ENCODE results near the gene TAL1.
"Not testable (repeated sequence)": the region's sequence is repeated elsewhere in the genome, so short reads cannot be mapped to it uniquely, and the experiment has no call there.

The TAL1 gene

GRCh38 chr1:47232187-47232874 lies at the start of gene TAL1:
TSS of gene TAL1 (minus strand) at chr1:47232225. CDS start at chr1:47225888, 6,337 bp downstream.
- Histone ChIP-seq H3K4me3 (ENCODE audit: low read depth, low read length) (peak within 1 kb of the TSS; percentile 35), H3K36me3 (no peaks in the 10 kb centered on the region), H3K9me3 (ENCODE audit: severe bottlenecking) (no peaks in the 10 kb centered on the region), H3K27me3 (ENCODE audit: insufficient read depth, low read depth, severe bottlenecking) (peaks cover 64% of the 10 kb centered on the region), H3K27ac (no peak within 1 kb of the TSS)
- DNase-seq = peak; percentile 16
- TF ChIP-seq, protein P1, sequence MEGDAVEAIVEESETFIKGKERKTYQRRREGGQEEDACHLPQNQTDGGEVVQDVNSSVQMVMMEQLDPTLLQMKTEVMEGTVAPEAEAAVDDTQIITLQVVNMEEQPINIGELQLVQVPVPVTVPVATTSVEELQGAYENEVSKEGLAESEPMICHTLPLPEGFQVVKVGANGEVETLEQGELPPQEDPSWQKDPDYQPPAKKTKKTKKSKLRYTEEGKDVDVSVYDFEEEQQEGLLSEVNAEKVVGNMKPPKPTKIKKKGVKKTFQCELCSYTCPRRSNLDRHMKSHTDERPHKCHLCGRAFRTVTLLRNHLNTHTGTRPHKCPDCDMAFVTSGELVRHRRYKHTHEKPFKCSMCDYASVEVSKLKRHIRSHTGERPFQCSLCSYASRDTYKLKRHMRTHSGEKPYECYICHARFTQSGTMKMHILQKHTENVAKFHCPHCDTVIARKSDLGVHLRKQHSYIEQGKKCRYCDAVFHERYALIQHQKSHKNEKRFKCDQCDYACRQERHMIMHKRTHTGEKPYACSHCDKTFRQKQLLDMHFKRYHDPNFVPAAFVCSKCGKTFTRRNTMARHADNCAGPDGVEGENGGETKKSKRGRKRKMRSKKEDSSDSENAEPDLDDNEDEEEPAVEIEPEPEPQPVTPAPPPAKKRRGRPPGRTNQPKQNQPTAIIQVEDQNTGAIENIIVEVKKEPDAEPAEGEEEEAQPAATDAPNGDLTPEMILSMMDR (IDR thresholded peaks at IDR 0.05; ENCODE audit: low read depth, low read length) = no peak

- no peak for DNase-seq
- TF ChIP-seq, protein P1 (IDR thresholded peaks at IDR 0.05; ENCODE audit: low read depth, low read length) = no peak
- Histone ChIP-seq H3K27ac (no peak overlapping the region), H3K4me3 (ENCODE audit: low read depth, low read length) (no peak overlapping the region), H3K36me3 (peaks cover 67% of the 10 kb centered on the region), H3K27me3 (ENCODE audit: insufficient read depth, low read depth, severe bottlenecking) (no peaks in the 10 kb centered on the region), H3K9me3 (ENCODE audit: severe bottlenecking) (no peaks in the 10 kb centered on the region)
Measured at GRCh38 chr1:47280142-47280541, 48.1 kb upstream of the TAL1 start.

- H3K9me3 ChIP-seq (ENCODE audit: severe bottlenecking) = no peaks in the 10 kb centered on the region
- H3K4me3 ChIP-seq (ENCODE audit: low read depth, low read length) = no peak overlapping the region
- TF ChIP-seq, protein P1 (IDR thresholded peaks at IDR 0.05; ENCODE audit: low read depth, low read length) = no peak
- H3K27me3 ChIP-seq (ENCODE audit: insufficient read depth, low read depth, severe bottlenecking) = no peaks in the 10 kb centered on the region
- no peak overlapping the region for H3K27ac ChIP-seq
- H3K36me3 ChIP-seq = peaks cover 50% of the 10 kb centered on the region
- no peak for DNase-seq
Measured at GRCh38 chr1:47276850-47277249, 44.8 kb upstream of the TAL1 start.

GRCh38 chr1:47275811-47276210 lies 43.8 kb upstream of the TAL1 start:
- not testable (repeated sequence) for H3K27ac ChIP-seq; DNase-seq; H3K9me3 ChIP-seq (ENCODE audit: severe bottlenecking); H3K4me3 ChIP-seq (ENCODE audit: low read depth, low read length); H3K27me3 ChIP-seq (ENCODE audit: insufficient read depth, low read depth, severe bottlenecking)
- peaks cover 47% of the 10 kb centered on the region for H3K36me3 ChIP-seq

DNA sequence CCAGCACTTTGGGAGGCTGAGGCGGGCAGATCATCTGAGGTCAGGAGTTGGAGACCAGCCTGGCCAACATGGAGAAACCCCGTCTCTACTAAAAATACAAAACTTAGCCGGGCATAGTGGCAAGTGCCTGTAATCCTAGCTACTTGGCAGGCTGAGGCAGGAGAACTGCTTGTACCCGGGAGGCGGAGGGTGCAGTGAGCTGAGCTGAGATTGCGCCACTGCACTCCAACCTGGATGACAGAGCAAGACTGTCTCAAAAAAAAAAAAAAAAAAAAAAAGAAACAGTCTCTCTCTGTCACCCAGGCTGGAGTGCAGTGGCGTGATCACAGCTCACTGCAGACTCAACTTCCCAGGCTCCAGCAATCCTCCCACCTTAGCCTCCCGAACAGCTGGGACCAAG lies 33.5 kb upstream of the TAL1 start:
- not testable (repeated sequence) for H3K27ac ChIP-seq; H3K4me3 ChIP-seq (ENCODE audit: low read depth, low read length); H3K27me3 ChIP-seq (ENCODE audit: insufficient read depth, low read depth, severe bottlenecking); DNase-seq; H3K9me3 ChIP-seq (ENCODE audit: severe bottlenecking)
- H3K36me3 ChIP-seq = peaks cover 60% of the 10 kb centered on the region

DNA sequence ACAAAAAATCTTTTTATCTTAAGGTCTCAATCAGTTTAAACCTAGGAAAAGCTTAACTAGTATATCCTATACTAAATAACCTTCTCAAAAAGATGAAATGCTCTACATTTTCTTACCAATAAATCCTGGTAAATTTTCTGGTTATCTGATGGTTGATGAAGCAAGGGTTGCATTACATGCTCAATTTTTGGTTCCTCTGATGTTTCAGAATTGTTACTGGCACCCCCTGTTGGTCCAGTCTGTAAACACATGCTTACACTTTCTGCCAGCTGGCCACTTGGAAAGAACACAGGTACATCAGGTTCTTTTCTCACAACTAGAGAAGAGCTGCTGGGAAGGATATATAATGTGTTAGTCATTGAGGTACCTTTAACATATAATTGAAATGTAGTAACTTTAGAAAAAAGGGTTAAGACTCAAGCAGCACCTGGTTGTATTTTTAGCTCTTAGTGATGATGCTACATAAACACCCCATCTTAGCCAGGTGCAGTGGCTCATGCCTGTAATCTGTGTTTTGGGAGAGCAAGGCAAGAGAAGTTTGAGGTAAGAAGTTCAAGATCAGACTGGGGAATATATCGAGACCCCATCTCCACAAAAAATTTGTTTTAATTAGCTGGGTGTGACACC lies 30.9 kb upstream of the TAL1 start:
- peaks cover 64% of the 10 kb centered on the region for H3K36me3 ChIP-seq
- H3K27me3 ChIP-seq (ENCODE audit: insufficient read depth, low read depth, severe bottlenecking) = no peaks in the 10 kb centered on the region
- TF ChIP-seq, protein P1 (IDR thresholded peaks at IDR 0.05; ENCODE audit: low read depth, low read length) = peak; percentile 56
- no peak overlapping the region for H3K27ac ChIP-seq
- DNase-seq = peak; percentile 34
- no peak overlapping the region for H3K4me3 ChIP-seq (ENCODE audit: low read depth, low read length)
- no peaks in the 10 kb centered on the region for H3K9me3 ChIP-seq (ENCODE audit: severe bottlenecking)

Measured in WERI-Rb-1 (cell line).